GM12892 (cell line): ENCODE measurements around the gene MRPL58.

ENCODE experiments used
- POLR2A ChIP-seq: IDR thresholded peaks from 2 replicates; pipeline ENCODE4 v1.6.1; 2011; ENCODE audit warnings: low read depth, low read length, control low read depth
- POLR2AphosphoS5 ChIP-seq: IDR thresholded peaks from 2 replicates; pipeline ENCODE4 v1.6.1; 2011; ENCODE audit warnings: low read depth, low read length, control low read depth
- TAF1 ChIP-seq: IDR thresholded peaks from 2 replicates; pipeline ENCODE4 v1.6.1; 2011; ENCODE audit warnings: low read depth, mild to moderate bottlenecking, control low read depth, low read length, borderline replicate concordance

- TF ChIP-seq POLR2A (no peak), POLR2AphosphoS5 (no peak), TAF1 (no peak)
Observed at GRCh38 chr17:75039238-75039637, 26.8 kb downstream of the MRPL58 start.
